NCI-H1694 treated with DMSO at 0.1 percent for 48 hours (cell line): ENCODE results near the gene NXPH1.

Source experiments
- DNase-seq: peaks from one replicate; lab custom pipeline; 2025; lab: John Stamatoyannopoulos, UW

Gene NXPH1

DNA sequence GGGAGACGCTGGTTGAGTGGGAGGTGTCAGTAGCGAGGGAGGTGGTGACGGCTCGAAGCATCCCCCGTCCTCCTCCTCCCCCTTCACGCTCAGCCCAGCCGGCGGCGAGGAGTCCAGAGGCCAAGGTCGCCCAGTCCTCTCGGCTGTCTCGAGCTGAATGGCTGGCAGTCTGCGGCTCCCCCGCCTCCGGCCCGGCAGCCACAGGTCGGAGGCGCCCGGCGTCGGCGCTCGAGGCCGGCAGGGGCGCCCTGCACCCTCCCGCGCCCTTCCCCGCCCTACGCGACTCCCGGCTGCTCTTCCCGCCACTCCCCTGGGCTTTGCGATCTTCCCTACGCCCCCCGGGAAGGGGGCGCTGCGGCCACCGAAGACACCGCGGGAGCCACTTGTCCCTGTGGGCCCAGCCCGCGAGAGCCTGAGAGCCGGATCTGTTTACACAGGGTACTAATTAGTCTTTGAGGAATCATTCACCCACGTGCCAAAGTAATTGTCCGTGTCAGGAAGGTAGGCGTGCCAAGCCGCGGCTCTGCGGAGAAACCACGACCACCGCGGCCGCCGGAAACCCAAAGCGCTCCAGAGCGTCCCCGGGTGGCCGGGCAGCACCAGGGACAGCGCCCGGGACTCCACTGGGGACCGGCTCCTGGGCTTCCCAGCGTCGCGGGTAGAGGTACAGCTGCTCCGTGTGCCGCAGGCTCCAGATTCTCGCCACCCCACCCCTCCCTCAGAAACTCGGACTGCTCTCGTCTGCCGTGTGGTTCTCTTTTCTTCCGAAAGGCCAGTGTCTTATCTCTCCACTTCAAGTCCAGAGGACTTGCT is at the start of gene NXPH1:
TSS of gene NXPH1 (plus strand) at position 133 of the 813 bp plus-strand sequence.
- DNase-seq, result peak; percentile 36

- DNase-seq, result no peak
Observed at GRCh38 chr7:8384901-8385300, 48.5 kb upstream of the NXPH1 start.

DNA sequence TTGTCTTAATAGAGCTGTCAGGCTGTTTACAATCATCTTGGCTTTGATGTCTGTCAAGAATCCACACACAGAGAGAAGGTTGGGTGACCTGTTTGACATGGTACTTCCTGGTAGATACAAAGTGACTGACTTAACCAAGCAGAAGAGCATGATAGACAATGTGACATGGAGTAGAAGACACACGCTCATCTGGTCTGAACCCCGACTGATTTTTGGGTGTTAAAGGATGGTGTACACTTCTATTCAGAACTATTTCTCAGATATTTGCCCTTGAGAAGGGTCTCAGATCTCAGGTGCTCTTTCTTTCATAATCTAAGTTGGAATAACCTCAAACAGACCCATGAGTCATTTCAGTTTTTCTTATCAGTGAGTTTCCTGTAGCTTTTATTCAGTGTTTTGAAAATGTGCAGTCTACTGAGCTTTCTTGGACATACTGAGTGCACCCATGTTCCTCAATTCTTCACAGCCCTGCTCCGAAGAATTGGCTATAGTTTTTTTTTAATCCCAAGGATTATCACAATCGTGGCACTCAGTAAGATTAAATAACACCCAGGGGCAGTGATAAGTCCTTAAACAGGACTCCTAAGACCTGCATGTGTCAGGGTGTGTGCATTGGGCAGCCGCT is 46.4 kb upstream of the NXPH1 start:
- no peak for DNase-seq

- DNase-seq, result no peak
Observed at GRCh38 chr7:8387551-8388256, 45.7 kb upstream of the NXPH1 start.

GRCh38 chr7:8388257-8388625 is 45.2 kb upstream of the NXPH1 start:
- DNase-seq, result no peak

DNA sequence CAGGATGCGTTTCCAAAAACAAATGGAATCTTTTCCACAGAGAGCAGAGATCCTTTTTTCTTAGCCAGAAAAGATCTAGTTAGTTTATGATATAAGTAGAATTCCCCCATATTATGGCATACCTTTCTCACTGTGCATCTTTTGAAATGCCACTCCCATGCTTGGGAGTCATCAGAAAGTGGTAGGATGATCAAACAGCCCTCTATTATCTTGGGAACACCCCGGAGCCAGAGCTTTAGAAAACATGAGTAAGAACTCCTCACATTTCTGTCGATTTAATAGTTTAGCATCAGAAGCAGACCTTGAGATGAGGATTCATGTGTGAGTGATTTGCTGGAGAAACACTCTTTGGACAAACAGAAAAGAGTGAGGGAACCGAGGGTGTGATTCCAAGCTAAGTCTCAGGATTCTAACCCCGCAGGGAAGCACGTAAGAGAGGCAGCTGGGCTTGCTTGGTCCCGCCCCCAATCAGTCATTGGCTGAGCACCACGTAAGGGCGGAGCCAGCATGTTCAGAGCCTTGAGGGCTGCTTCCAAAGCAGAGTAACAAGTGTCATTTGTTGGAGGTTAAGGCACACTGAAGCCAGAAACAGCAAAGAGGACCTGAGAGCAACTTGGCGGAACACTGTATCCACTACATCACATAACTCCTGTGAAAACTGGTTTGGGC is 43.7 kb upstream of the NXPH1 start:
- DNase-seq, result no peak

- DNase-seq, result no peak
Observed at GRCh38 chr7:8390262-8390626, 43.2 kb upstream of the NXPH1 start.

- DNase-seq, result no peak
Observed at GRCh38 chr7:8391353-8392062, 41.9 kb upstream of the NXPH1 start.

GRCh38 chr7:8396294-8396693 is 37.1 kb upstream of the NXPH1 start:
- DNase-seq, result no peak

GRCh38 chr7:8408871-8409270 is 24.5 kb upstream of the NXPH1 start:
- DNase-seq, result no peak

- no peak for DNase-seq
Observed at GRCh38 chr7:8411103-8411502, 22.3 kb upstream of the NXPH1 start.

DNA sequence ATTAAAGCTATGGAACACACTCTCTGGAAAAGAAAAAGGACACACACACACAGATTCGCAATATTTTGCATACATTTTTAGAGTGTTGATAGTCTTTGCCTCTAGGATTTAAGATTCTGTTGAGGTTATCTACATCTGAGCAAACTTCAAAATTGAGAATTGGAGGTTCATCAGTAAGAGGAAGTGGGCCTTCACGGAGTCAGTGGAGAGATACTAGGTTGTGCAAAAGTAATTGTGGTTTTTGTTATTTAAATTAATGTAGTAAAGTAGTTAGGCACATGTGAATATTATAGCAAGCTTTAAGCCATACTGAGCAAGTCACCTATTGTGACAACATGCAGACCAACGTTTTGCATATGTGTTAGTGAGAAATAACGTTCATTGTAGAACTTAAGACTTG is 19.8 kb upstream of the NXPH1 start:
- DNase-seq, result no peak

DNA sequence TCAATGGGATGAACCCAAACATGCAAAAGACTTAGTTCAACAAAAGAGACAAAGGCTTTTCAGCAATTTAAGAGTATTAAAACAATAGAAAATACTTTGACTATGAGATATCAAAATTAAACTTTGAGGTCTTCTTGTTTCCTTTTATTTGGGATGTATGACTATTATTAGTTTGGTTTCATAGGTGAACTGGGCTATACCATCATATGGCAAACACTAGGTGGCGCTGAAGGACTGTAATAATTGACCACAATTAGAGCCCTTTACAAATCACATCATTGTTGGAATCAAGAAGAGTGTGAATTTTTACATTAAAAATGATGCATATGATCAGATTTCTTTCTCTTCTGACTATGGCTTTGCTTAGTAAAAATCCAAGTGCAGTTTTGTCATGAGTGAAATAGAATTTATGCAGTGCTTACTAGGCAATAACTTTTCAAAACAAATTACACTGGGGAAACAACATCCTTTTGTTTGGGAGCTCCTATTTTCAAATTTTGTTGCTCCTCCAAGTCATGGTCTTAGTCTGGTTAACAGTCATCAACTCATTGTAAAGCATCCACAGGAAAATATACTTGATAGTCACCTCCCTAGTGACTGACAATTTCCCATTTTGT is 14.7 kb upstream of the NXPH1 start:
- peak; percentile 87 for DNase-seq

- no peak for DNase-seq
Observed at GRCh38 chr7:8422177-8422576, 11.2 kb upstream of the NXPH1 start.

GRCh38 chr7:8423057-8423456 is 10.4 kb upstream of the NXPH1 start:
- no peak for DNase-seq

- DNase-seq, result no peak
Observed at GRCh38 chr7:8425223-8425622, 8.2 kb upstream of the NXPH1 start.

DNA sequence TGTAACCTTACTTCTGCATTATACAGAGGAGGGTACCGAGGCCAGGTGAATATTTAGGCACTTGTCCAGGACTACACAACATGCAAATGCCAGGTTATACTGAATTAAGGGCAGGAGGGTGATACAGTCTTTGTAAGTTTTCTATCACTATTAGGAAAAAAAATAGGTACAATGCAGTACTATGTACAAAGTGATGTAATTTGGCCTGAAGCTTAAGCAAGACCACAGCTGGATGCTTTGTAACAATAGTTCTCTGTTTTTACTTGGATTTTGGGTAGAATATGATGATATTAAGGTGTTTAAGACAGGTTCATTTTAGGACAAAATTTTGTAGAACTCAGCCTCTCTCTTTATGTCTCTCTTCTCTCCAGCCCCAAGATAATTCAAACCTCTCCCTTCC is 2.8 kb upstream of the NXPH1 start:
- no peak for DNase-seq

- DNase-seq, result no peak
Observed at GRCh38 chr7:8434290-8435002, 1.0 kb downstream of the NXPH1 start.

GRCh38 chr7:8435095-8435494 is 1.7 kb downstream of the NXPH1 start:
- no peak for DNase-seq

GRCh38 chr7:8435590-8436545 is 2.5 kb downstream of the NXPH1 start:
- DNase-seq, result no peak
